Hematopoietic multipotent progenitor cell treated with erythropoietin and hydrocortisone succinate and interleukin-3 and kit ligand, for 6 days (in vitro differentiated cells): Measurements from ENCODE around the gene ARSB.
"Not testable (repeated sequence)": the region's sequence is repeated elsewhere in the genome, so short reads cannot be mapped to it uniquely, and the experiment has no call there.

ENCODE experiments used
- DNase-seq: peaks from one replicate; pipeline ENCODE4 v3.0.0-alpha.2; 2015

Gene ARSB

DNA sequence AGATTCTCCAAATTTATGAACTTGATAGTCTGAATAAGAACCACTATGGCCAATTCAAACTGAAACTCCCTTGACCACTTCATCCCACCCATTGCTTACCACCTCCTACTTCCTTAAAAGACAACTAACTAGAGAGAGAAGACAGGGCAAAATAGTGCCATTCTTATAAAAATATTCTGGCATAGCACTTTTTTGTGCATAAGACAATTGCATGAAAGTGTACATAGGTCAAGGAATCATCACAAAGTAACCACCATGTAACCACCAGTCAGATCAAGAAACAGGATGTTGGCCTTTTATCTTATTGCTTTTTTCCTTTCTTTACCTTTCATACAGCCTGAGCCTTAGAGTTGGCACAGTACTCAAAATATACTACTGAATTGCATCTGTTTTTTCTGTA lies 8.1 kb upstream of the ARSB start:
- peak; percentile 15 for DNase-seq

DNA sequence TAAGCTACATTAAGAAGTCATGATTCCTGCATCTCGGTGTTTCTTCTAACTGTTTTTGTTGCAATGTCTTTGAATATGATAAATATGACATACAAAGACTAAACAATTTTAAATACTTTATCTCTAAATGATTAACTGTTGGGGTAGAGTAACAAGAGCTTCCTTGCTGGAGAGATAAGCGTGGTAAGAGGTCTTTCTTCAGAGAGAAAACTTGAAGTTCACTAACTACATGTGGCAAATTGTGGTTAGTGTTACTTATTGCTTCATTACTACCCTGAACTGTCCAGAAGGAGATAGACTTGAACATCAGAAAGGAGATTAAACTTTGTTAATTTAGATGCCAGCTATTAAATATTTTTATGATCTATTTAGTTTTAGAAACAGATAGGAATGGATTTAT lies 7.0 kb upstream of the ARSB start:
- peak; percentile 74 for DNase-seq

DNA sequence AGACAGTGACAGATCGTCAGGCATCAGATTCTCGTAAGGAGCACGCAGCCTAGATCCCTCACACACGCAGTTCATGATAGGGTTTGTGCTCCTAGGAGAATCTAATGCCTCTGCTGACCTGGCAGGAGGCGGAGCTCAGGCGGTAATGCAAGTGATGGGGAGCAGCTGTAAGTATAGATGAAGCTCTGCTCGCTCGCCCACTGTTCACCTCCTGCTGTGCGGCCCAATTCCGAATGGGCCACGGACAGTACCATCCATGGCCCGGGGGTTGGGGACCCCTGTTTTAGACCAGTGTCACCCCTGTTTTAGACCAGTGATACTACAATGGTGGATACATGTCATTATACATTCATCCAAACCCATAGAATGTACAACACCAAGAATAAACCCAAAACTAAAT lies 4.0 kb upstream of the ARSB start:
- DNase-seq: no peak

DNA sequence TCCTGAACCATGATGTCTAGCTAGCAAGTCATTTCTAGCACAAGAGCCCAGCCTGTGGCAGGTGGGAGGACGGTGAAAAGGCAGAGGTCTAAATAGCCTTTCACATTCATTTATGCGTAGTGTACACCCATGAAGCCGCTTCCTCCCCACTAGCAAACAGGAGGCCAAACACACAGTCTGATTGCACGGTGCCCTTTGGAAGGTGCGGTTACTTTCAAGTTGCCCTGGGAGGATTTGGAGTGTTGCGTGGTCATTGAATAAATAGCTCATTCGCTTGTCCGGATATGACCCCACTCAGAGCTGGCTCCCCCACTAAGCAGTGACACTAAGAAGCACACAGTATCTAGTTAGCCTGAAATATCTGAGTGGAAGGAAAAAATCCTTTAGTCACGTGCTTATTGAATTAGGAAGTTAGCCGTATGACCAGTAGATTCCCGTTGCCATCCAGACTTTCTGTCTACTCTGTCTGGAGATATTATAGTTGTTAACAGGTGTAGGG lies 664 bp upstream of the ARSB start:
- DNase-seq: peak; percentile 77

DNA sequence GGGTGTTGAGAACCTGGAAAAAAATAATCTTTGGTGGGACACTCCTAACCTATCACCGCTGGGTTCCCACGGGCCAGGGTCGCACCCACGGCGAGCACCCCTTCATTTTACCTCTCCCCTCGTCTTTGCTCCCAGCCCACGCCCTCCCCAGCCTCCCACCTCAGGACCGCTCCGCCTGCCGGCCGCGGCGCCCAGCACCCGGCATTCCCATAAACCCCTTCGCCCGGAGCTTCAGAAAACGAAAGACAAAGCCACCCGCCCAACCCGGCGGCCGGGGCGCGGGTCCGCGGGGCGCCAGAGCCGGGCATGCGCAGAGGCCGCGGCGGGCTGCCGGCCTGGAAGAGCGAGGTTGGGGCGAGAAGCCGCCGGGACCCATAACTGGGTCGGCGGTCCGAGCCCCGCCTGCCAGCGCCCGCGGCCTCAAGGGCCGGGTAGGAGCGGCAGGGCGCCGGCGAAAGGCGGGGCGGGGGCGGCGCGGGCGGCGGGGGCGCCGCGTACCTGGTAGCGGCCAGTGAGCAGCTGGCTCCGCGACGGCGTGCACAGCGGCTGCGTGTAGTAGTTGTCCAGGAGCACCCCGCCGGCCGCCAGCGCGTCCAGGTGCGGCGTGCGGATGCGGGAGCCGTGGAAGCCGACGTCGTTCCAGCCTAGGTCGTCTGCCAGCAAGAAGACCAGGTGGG lies 533 bp downstream of the ARSB start:
- peak; percentile 90 for DNase-seq

DNA sequence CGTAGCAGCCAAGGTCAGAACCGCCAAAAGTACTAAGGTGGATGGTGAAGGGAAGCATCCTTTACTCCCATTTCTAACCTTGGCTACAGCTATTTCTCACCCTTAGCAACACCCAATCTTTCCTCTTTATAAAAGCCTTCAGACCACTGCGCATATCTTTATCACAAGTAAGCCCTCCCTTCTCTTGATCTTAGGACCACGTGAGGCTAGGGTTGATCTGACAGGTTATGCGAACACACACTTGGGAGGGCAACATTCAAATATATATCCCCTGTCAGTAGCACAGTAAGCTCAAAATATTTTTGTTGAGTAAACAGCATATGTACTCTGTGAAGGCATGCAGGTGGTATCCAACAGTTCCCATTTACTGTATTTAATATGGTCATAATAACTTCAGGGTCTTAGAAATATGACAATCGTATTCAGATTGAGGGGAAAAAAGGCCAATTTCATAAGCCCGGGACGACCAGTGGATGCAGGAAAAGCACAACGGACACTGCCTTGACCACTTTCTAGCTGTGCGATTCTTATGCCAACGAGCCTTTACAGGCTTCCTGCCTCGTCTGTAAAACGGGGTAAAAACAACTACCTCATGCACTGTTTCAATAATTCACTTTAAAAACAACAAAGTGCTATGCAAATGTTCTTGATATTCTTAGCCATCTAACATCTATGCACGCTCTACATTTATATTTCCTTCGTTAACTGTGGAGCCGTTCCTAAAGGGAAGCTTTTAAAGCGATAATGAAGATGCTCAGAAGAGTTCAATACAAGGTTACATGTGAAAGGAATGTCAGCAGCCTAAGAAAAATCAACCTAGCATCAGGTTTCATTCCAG lies 1.3 kb downstream of the ARSB start:
- peak; percentile 53 for DNase-seq

DNA sequence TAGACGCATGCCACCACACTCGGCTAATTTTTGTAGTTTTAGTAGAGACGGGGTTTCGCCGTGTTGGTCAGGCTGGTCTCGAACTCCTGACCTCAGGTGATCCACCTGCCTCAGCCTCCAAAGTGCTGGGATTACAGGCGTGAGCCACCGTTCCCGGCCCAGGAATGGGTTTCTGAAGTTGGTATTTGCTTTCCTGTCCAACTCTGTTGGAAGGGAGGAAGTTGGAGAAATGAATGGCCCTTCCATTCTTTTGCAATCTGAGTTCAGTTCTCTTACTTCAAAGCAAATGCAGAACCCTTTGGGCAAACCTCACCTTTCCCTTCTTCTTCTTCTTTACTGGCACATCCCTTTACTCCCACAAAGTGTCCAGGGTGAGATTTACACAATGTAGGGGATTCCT lies 1.9 kb downstream of the ARSB start:
- not testable (repeated sequence) for DNase-seq

DNA sequence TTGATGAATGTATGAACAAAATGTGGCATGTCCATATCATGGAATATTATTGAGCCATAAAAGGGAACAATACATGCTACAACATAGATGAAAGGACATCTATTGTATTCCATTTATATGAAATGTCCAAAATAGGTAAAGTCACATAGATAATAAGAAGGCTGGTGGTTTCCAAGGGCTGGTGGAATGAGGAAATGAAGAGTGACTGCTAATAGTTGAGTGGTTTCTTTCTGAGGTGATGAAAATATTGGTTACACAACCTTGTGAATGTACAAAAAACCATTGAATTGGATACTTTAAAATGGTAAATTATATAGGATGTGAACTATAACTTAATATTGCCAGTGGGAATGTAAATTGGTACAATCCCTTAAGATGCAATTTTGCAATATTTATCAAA lies 5.2 kb downstream of the ARSB start:
- DNase-seq: peak; percentile 53

DNA sequence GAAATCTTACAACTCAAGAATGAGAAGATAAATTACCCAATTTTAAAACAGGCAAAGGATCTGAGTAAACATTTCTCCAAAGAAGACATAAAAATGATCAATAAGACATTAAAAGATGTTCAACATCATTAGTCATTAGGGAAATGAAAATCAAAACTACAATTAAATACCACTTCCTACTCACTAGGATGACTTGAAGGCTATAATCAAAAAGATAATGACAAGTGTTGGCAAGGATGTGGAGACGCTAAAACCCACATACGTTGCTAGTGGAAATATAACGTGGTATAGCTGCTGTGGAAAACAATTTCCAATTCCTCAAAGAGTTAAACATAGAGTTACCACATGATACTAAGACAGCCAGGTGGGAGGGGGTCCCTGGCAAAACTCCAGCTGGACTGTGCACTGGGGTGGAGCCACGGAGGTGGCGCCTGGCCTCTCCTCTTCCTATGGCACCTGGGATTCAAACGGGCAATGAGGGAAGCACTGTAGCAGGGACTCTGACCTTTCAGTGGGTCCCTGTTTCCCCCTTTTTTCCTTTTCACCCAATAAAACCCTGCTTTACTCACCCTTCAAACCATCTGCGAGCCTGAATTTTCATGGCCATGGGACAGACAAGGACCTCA lies 5.9 kb downstream of the ARSB start:
- no peak for DNase-seq

DNA sequence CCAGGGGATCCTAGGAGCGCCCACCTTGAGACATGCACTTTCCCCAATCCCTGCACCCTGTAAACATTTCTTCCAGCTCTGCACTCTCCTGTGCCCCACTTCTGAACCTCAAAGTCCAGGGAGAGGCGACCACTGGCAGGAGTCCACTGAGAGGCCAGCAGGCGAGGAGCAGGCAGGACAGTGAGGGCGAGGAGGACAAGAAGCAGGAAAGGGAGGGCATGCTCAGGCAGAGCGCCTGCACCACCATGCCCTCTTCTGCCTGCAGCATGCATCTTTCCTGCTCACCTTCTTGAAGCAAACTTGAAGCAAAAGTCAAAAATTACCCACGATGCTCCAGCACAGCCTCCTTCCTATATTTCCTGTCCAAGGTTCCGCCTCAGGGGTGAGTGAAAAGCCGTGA lies 10.1 kb downstream of the ARSB start:
- DNase-seq: no peak

DNA sequence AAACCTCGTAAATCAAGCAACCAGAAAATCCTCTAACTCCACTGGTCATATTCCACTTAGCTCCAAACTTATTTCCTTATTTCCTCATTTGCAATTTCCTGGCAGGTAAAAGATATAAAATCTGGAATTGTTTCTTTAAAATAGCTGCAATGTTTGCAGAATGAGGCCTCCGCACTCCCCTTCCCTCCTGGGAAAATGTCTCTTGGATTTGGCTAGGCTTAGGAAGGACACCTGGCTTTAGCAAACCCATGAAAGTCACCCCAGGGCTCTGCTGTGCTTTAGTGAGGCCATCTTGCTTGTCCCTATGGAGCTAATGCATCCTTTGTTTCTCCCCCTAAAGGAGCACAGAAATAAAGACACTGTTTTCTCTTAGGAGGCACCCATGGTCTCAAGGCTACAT lies 10.5 kb downstream of the ARSB start:
- no peak for DNase-seq

DNA sequence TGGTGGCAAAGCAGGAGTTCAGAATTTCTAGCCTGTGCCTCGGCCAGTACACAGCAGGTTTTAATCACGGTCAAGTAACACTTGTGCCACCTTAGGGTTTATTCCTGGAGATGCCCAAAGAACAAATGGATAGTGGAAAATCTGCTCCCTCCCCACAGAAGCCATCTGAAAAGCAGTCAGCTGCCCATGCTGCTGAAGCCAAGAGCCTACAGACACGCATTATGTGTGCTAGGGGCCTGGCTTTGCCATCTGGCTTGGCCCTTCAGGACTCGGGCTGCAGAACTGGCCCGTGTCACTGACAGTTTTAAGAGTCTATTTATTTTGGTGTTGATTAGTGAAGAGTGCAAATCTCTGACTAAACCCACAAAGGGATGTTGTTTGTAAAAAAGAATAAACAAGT lies 11.1 kb downstream of the ARSB start:
- no peak for DNase-seq

DNA sequence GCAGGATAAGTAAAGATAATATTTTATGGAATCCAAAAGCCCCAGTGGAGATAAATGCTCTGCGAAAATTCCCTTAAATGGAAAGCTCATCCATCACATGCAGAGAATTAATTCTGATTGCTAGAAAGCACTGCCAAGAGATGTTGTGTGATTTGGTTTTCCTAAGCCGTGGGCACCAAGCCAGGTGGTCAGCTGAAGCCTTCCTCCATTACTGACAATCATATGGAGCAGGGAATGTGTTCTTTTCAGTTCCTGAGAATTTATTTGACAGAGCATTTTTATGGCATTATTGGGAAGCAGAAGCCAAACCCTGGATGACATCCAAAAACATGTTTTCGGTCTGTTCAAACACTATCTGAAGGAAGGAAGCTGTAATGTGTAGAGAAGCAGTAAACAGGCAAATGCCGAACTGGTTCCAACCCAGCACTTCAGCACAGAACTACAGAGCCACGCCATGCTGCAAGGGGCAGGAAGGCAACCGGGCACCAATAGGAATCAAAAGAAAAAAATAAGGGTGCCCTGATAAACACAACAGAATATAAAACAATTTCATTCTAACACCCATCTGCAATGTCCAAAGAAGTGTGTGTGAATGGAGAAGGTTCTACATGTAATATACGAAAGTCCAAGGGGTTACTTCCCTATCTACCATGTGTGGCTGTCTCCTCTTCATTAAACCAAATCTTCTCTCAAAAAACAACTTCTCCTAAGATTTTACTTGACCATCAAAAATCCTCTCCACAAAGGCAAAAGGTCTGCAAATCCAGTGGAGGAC lies 12.3 kb downstream of the ARSB start:
- DNase-seq: no peak

DNA sequence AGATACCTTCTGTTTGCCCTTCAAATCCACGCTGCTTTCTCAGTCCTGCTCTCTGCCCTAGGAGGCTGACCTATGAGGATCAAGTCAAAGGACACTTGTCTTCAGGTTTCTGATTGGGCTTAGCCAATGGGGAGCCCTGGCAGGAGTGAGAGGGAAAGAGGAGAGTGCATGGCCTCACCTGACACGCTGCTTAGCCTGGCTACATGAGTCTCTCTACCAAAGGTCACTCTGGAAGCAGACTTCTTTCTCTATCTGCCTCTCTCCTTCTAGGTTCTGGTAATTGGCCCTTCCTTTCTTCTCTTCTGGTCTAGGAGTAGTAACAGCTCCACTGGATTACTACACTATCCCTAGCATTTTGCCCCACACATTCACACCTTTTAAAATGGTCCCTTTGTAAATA lies 13.1 kb downstream of the ARSB start:
- DNase-seq: no peak

DNA sequence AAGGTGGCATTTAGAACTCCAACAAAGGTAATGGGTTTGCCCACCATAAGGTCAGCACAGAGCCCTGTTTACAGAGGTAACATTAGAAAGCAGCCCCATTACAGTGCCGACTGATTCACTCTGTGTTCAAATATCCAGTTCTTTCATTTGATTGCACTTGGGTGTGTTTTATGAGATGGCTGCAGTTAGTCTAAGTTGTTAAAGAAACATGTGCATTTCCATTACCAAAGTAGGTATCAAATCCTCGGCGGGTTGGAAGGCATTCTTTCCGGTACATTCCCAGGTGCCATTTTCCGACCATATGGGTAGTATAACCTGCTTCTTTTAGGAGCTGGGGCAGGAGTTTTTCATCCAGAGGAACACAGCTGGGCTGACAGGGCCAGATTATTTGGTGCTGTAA lies 16.3 kb downstream of the ARSB start:
- DNase-seq: no peak

DNA sequence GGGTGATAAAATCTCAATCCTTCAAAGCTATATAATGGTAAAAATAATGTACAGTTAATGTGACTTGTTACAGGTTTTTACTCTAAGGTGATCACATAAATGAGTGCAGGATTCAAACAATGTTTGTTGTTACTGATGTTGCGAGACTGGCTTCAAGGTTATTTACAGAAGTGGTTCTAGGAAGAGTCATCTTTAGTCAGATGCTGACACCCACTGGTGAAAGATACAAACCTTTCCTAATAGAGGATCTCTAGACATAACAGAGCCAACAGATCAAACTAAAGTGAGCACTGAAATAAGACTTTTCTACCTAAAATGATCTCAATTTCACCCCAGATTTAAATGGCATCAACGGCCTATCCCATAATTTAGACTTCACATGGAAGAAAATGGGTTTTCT lies 20.2 kb downstream of the ARSB start:
- peak; percentile 62 for DNase-seq

DNA sequence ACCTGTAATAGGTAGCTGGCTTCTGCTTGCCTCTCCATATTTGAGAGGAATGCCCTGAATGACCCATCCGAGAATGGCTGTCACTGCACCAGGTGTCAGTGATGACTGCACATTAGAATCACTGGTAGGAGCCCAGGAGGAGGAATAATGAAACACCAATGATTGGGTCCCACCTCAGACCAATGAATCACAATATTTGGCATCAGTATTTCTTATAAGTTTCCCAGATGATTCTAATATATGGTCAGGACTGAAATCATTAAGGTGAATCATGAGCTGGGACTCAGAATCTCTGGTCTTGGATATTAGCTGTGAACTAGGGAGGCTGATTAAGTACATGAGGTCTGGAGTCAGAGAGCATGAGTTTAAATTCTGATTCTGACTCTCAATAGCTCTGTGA lies 23.4 kb downstream of the ARSB start:
- DNase-seq: no peak

DNA sequence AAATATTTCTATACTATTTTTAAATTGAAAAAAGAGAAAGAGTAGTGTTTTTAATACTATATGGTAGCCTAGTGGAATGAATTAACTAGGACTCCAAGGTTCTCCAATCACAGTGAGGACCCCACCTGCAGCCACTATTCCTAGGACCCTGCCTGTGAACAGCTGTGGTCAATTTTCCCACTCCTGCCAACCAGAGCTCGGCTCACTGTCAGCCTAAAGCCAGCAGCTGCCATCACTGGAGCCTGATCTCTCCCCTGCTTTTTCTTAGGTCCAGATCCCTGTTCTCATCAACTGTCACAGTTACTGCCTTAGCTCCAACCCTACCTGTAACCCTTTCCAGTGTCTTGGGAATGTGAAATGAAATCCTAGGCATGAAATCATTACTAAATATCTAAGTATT lies 25.3 kb downstream of the ARSB start:
- DNase-seq: no peak

DNA sequence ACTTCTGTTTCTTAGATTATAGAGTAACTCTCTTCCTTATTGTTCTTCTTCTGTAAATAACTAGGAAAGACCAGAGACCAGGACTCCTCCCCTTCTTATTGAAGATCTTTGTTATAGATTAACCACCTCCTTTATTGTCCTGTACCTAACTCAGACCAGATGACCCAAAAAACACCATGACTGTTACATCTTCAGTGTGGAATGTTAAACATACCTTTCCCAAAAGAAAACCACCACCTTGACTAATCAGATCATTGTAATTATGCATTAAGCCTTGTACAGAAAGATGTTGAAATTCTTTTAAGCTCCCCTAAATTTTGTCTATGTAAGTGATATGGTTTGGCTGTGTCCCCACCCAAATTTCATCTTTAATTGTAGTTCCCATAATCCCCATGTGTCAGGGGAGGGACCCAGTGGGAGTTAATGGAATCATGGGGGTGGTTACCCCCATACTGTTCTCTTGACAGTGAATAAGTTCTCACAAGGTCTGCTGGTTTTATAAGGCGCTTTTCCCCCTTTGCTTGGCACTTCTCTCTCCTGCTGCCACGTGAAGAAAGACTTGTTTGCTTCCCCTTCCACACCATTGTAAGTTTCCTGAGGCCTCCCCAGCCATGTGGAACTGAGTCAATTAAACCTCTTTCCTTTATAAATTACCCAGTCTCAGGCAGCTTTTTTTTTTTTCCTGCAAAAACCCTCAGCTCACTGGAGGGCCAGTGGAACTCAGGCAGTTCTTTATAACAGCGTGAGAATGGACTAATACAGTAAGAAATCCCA lies 26.3 kb downstream of the ARSB start:
- DNase-seq: no peak

DNA sequence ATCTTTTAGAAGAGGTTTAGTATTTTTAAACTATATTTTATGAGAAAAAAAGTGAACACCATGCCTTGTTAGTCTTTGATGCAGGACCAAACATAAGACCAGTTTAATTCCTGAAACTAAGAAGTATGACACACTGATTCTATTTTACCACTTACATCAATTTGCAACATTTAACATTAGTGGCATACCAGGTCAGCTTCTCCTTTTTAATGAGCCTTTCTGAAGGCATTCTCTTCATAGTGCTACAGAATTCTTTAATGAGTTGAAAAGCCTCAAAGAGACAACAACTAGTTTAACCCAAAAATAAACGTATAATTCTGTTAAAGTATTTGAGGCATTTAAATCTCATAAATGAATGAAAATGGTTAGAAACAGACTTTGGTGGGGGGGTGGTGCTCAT lies 28.2 kb downstream of the ARSB start:
- DNase-seq: no peak

DNA sequence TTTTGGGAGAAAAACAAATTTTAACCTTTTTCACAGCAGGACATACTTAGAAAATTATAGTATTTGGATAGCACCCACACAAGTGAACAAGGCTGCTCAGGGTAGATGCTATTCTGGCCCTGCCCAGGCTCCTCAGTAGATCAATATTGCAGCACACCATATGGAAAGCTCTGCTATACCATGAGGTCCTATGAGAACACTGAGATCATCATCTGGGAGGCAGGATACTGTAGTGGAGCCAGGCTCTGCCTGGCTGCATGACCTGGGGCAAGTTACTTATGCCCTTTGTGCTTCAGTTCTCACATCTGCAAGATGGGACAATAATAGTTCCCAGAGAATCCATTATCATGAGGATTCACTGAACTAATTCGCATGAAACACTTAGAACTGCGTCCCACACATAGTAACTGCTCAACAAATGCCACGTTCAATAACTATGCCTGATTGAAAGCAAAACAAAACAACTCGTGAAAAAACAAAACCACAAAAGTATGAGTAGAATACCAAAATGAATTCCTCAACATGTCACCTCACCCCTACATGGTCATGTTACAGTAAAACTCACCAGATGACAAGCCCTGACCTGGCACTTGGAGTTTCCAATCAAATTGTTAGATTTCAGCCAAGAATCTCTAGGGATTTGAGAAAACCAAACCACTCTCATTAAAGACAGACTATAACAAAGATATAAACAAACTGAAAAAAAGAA lies 31.9 kb downstream of the ARSB start:
- no peak for DNase-seq

DNA sequence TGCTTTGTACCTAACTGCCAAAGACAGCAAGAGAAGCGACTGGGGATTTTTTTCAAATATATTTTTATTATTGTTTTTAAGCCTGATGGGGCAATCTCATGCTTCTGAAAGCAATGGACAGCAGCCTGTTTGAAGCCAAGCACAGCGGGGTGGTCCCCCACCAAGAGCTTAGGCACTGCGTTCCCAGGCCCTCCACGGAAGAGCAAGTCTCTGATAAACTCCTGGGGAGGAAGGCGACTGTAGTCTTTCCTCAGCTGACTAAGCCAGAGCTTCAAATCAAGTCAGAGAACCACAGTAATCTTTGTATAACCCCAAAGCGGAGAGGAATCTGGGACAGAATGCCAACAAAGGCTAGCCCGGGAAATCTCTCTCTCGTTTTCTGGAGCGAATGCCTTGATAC lies 54.4 kb downstream of the ARSB start:
- DNase-seq: no peak
